GM12891 (cell line): ENCODE data around the gene MYADML2.

Experiments used
- POLR2A ChIP-seq: IDR thresholded peaks from 2 replicates; pipeline ENCODE4 v1.6.1; 2011; ENCODE audit warnings: low read depth, low read length, control low read depth
- TAF1 ChIP-seq: IDR thresholded peaks from 2 replicates; pipeline ENCODE4 v1.6.1; 2011; ENCODE audit warnings: low read depth, low read length, control low read depth

DNA sequence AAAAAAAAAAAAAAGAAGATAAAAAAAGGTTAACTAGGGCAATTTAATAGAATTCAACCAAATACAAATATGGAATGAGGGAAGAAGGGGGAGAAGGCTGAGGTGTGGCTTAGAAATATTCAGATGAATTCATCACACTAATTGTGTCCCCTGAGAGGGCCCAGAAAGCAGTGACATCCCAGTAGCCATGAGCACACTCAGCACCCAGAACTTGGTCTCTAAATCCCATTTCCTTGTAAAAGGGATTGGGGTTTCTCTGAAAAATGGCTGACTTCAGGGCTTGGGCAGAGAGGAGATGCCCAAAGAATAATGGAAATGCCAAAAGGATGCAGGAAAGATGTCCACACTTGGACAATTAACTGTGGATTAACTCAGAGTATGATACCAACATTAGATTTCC, 26.4 kb upstream of the MYADML2 start:
- TF ChIP-seq POLR2A (no peak), TAF1 (no peak)
